GM10248 (cell line): ENCODE results near the gene PROM1.

Source experiments
- CTCF ChIA-PET: fragments of 300-600 bp; sonication (Branson Sonifier 250); formaldehyde crosslinking; extraction: SDS; loops from one replicate; lab custom pipeline; 2021; ENCODE audit warnings: antibody characterized with exemption; lab: Yijun Ruan, JAX
- POLR2A ChIA-PET: fragments of 350-650 bp; sonication (Branson Sonifier 250); formaldehyde crosslinking; extraction: SDS; loops from one replicate; lab custom pipeline; 2020; ENCODE audit warnings: antibody characterized with exemption; lab: Yijun Ruan, JAX
- DNase-seq: peaks from one replicate; pipeline ENCODE4 v3.0.0; 2012; ENCODE audit errors: extremely low spot score
- CTCF ChIP-seq: IDR thresholded peaks from 2 replicates; pipeline ENCODE4 v1.5.1; 2012; ENCODE audit warnings: mild to moderate bottlenecking, low read depth; ENCODE audit errors: extremely low read depth, missing control alignments, control extremely low read depth

The PROM1 gene

DNA sequence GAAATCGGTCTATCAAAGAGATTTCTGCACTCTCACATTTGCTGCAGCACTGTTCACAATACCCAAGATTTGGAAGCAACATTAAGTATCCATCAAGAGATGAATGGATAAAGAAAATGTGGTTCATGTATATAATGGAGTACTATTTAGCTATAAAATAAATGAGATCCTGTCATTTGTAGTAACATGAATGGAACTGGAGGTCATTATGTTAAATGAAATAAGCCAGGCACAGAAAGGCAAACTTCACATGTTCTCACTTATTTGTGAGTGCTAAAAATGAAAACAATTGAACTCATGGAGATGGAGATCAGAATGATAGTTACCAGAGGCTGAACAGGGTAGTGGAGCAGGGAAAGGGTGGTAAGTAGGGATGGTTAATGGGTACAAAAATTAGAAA is 17.0 kb upstream of the PROM1 start:
- ChIA-PET CTCF (no interaction called here), POLR2A (no interaction called here)

DNA sequence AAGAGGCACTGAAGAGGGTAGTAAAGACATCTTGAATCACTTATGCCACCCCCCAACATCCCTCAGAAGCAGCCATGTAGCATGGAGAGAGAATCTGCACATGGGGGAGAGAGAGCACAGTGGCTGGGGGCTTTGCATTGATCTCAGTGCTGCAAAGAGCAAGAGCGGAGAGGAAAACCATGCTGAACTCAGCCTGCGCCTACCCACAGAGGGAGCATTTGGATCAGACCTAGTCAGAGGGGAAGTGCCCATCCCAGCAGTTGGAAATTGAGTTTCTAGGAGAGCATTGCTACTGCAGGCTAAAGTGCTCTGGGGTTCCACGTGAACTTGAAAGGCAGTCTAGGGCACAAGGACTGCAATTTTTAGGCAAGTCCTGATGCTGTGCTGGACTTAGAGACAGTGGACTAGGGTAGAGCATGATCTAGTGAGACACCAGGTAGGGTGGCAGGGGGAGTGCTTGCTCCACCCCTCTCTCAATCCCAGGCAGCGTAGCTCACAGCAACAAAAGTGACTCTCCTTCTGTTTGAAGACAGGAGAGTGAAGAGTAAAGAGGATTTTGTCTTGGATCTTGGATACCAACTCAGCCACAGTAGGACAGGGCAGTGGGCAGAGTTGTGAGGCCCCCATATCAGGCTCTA is 9.0 kb upstream of the PROM1 start:
- CTCF ChIA-PET: interaction anchor here (1.5 kb wide), 1 partner anchor 17 kb away, joined by 3 read pairs; no protein-coding TSS in a partner anchor
- no peak for DNase-seq
- TF ChIP-seq CTCF: no peak
- POLR2A ChIA-PET: no interaction called here

More for the DNA sequence above, 17.0 kb upstream of the PROM1 start:
- no peak for TF ChIP-seq CTCF
- DNase-seq: no peak

DNA sequence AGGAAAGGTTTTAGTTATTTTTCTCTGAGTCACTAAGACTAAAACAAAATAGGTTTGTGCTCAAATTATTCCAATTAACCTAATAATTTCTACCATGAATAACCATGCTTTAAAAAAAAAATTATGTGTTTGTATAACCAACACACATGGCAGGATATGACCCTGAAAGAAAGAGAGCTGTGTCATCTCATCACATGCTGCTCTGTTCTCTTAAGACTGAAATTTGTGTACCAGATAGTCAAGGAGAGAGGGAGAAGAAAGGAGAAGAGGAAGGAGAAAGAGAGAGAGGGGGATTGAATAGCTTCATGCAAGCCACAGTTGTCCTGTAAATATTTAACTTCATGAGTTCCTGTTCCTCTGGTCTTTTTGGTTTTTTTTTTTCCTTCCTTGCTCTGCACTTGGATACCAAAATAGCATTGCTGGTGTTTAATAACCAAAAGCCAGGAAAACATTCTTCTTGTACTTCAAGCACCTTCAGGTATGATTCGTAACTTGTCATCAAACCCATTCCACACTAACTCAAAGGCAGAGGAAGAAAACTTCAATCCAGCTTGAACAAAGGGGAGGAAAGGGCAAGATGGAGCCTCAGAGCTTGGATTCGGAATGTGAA is 6.4 kb upstream of the PROM1 start:
- POLR2A ChIA-PET: no interaction called here
- TF ChIP-seq CTCF: no peak
- DNase-seq: no peak
- CTCF ChIA-PET: interaction anchor here (1.0 kb wide), 1 partner anchor 72 kb away, joined by 3 read pairs; no protein-coding TSS in a partner anchor

DNA sequence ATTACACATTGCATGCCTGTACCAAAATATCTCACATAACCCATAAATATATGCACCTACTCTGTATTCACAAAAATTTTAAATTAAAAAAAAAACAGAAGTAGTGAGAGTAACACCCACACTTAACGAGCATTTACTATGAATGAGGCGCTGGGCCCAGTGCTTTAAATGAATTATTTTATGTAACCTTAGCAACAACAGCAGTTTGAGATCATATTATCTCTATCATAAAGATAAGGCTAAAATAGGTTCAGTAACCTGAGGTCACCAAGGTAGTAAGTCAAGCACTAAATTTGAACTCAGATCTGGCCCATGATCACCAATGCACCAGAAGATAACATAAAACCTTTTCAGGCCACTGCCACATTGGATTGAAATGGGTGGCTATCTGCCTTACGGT is 5.3 kb upstream of the PROM1 start:
- CTCF ChIA-PET: interaction anchor here (1.2 kb wide), 1 partner anchor 9 kb away, joined by 3 read pairs; no protein-coding TSS in a partner anchor
- no peak for TF ChIP-seq CTCF
- POLR2A ChIA-PET: no interaction called here
- DNase-seq: no peak

DNA sequence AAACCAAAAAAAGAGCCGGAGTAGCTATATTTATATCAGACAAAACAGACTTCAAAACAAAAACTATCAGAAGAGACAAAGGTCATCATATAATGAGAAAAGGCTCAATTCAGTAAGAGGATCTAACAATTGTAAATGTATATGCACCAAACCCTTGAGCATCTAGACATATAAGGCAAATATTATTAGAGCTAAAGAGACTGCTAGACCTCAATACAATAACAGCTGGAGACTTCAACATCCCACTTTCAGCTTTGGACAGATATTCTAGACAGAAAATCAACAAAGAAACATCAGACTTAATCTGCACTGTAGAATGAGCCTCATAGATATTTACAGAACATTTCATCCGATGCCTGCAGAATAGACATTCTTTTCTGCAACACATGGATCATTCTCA is 4.8 kb upstream of the PROM1 start:
- DNase-seq: no peak
- TF ChIP-seq CTCF: no peak
- POLR2A ChIA-PET: no interaction called here
- CTCF ChIA-PET: interaction anchor here (1.2 kb wide), 1 partner anchor 8 kb away, joined by 3 read pairs; no protein-coding TSS in a partner anchor

GRCh38 chr4:16085822-16086221 is 2.0 kb upstream of the PROM1 start:
- TF ChIP-seq CTCF: no peak
- no peak for DNase-seq
- CTCF ChIA-PET: no interaction called here
- POLR2A ChIA-PET: no interaction called here
